ENCODE results near the gene FZD8. TPM values are rescaled to one million over a fixed set of nuclear protein-coding genes. Genes with fewer than 3 reads are reported as not detected.
A peak's percentile ranks its signal among the peaks of the same experiment; 100 is the strongest.

Gene FZD8
- total RNA-seq, 1 donor from 2014 or later: 17.2 TPM

- no peak overlapping the region for H3K27ac ChIP-seq (ENCODE audit: low read depth, low read length)
- no peak overlapping the region for H3K9ac ChIP-seq (ENCODE audit: low read length)
These were observed 10.7 kb upstream of the FZD8 start for GRCh38 chr10:35652824-35653223.

GRCh38 chr10:35650894-35651293 is 8.8 kb upstream of the FZD8 start:
- FAIRE-seq (no peak), DNase-seq (ENCODE audit: low read depth) (no peak)
- Histone ChIP-seq H4K20me1 (ENCODE audit: insufficient read depth, low read length) (no peaks in the 10 kb centered on the region), H3K4me3 (ENCODE audit: insufficient read depth, low read depth, low read length) (no peak overlapping the region), H3K27me3 (ENCODE audit: insufficient read depth, low read length) (no peaks in the 10 kb centered on the region), H3K4me1 (ENCODE audit: insufficient read depth, low read length) (no peaks in the 10 kb centered on the region), H3K27ac (ENCODE audit: low read depth, low read length) (no peak overlapping the region), H3K4me2 (ENCODE audit: low read length) (no peak overlapping the region), H3K79me2 (ENCODE audit: insufficient read depth, low read length) (no peaks in the 10 kb centered on the region), H3K9me3 (ENCODE audit: insufficient read depth, low read depth, low read length) (no peaks in the 10 kb centered on the region), H3K36me3 (ENCODE audit: insufficient read depth, low read length) (no peaks in the 10 kb centered on the region), H2AFZ (ENCODE audit: low read depth, low read length) (no peak overlapping the region), H3K9ac (ENCODE audit: low read length) (no peak overlapping the region)
- Mint-ChIP-seq H3K27ac (ENCODE audit: unreplicated experiment) (no peak overlapping the region), H3K36me3 (ENCODE audit: low read depth, unreplicated experiment) (peaks cover 4% of the 10 kb centered on the region), H3K4me1 (ENCODE audit: low read depth, unreplicated experiment) (no peaks in the 10 kb centered on the region), H3K4me3 (ENCODE audit: unreplicated experiment) (no peak overlapping the region), H3K27me3 (ENCODE audit: low read depth, unreplicated experiment) (peaks cover 9% of the 10 kb centered on the region), H3K9me3 (ENCODE audit: unreplicated experiment) (peaks cover 4% of the 10 kb centered on the region)
- no peak for TF ChIP-seq EZH2 (IDR thresholded peaks at IDR 0.05; ENCODE audit: insufficient read depth, low read length)
- TF ChIP-seq, protein P1, sequence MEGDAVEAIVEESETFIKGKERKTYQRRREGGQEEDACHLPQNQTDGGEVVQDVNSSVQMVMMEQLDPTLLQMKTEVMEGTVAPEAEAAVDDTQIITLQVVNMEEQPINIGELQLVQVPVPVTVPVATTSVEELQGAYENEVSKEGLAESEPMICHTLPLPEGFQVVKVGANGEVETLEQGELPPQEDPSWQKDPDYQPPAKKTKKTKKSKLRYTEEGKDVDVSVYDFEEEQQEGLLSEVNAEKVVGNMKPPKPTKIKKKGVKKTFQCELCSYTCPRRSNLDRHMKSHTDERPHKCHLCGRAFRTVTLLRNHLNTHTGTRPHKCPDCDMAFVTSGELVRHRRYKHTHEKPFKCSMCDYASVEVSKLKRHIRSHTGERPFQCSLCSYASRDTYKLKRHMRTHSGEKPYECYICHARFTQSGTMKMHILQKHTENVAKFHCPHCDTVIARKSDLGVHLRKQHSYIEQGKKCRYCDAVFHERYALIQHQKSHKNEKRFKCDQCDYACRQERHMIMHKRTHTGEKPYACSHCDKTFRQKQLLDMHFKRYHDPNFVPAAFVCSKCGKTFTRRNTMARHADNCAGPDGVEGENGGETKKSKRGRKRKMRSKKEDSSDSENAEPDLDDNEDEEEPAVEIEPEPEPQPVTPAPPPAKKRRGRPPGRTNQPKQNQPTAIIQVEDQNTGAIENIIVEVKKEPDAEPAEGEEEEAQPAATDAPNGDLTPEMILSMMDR (IDR thresholded peaks at IDR 0.05; ENCODE audit: insufficient read depth, low read depth, low read length): no peak

More at GRCh38 chr10:35652824-35653223, 10.7 kb upstream of the FZD8 start:
- Histone ChIP-seq H3K9me3 (ENCODE audit: insufficient read depth, low read depth, low read length) (no peaks in the 10 kb centered on the region), H4K20me1 (ENCODE audit: insufficient read depth, low read length) (no peaks in the 10 kb centered on the region), H3K4me1 (ENCODE audit: insufficient read depth, low read length) (no peaks in the 10 kb centered on the region), H2AFZ (ENCODE audit: low read depth, low read length) (no peak overlapping the region), H3K36me3 (ENCODE audit: insufficient read depth, low read length) (no peaks in the 10 kb centered on the region), H3K27me3 (ENCODE audit: insufficient read depth, low read length) (no peaks in the 10 kb centered on the region), H3K4me3 (ENCODE audit: insufficient read depth, low read depth, low read length) (no peak overlapping the region), H3K4me2 (ENCODE audit: low read length) (no peak overlapping the region), H3K79me2 (ENCODE audit: insufficient read depth, low read length) (no peaks in the 10 kb centered on the region)
- no peak overlapping the region for H3K4me3 Mint-ChIP-seq (ENCODE audit: unreplicated experiment)
- no peak for TF ChIP-seq EZH2 (IDR thresholded peaks at IDR 0.05; ENCODE audit: insufficient read depth, low read length)
- TF ChIP-seq, protein P1 (IDR thresholded peaks at IDR 0.05; ENCODE audit: insufficient read depth, low read depth, low read length): no peak
- H3K4me1 Mint-ChIP-seq (ENCODE audit: low read depth, unreplicated experiment): no peaks in the 10 kb centered on the region
- no peak for DNase-seq (ENCODE audit: low read depth)
- H3K36me3 Mint-ChIP-seq (ENCODE audit: low read depth, unreplicated experiment): no peaks in the 10 kb centered on the region
- peaks cover 9% of the 10 kb centered on the region for H3K27me3 Mint-ChIP-seq (ENCODE audit: low read depth, unreplicated experiment)
- H3K9me3 Mint-ChIP-seq (ENCODE audit: unreplicated experiment): peaks cover 2% of the 10 kb centered on the region
- no peak for FAIRE-seq
- no peak overlapping the region for H3K27ac Mint-ChIP-seq (ENCODE audit: unreplicated experiment)

DNA sequence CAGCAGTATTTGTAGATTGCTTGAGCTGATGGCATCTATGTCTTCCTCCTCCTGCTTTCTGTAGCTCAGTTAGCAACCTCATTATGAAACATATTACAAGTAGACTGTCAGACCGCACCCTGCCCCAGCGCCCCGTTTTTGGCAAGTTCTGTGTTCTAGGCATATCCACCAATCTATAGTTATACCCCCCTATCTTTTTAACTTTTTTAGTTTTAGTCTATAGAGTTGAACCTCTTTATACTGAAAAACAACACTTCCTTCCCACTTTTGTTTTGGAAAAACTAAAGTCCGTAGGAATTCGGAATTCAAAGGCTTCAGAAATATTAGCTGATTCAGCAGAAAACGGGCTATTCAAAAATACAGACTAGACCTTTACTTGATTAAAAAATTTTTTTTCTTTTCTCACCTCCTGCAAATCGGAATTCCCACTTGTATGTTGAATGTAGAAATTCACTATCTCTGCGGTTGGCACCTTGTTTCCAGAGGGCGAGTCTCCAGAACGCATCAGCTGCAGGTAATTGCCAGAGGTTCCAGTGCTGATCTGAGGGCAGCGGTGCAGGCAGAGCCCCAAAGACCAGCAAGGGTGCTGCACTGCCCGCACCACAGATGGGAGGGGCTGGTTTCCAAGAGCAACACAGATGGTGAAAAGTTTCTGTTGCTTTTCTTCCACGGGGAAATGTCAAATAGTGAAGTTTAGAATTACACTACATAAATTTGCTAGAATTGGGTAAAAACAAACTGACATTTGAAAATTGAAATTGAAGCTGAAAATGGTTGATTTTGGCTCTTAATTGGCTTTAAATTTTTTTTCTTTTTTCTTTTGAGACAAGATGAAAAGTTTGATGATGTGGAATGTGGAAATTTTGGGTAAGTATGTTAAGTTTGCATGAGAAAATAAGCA is 2.2 kb upstream of the FZD8 start:
- Histone ChIP-seq H4K20me1 (ENCODE audit: insufficient read depth, low read length) (no peaks in the 10 kb centered on the region), H3K4me3 (ENCODE audit: insufficient read depth, low read depth, low read length) (peak overlapping the region; percentile 67), H3K9ac (ENCODE audit: low read length) (peak overlapping the region; percentile 77), H3K4me2 (ENCODE audit: low read length) (peak overlapping the region; percentile 100), H3K4me1 (ENCODE audit: insufficient read depth, low read length) (peaks cover 6% of the 10 kb centered on the region), H3K9me3 (ENCODE audit: insufficient read depth, low read depth, low read length) (no peaks in the 10 kb centered on the region), H2AFZ (ENCODE audit: low read depth, low read length) (peak overlapping the region; percentile 91), H3K27ac (ENCODE audit: low read depth, low read length) (no peak overlapping the region), H3K36me3 (ENCODE audit: insufficient read depth, low read length) (no peaks in the 10 kb centered on the region), H3K79me2 (ENCODE audit: insufficient read depth, low read length) (peaks cover 20% of the 10 kb centered on the region), H3K27me3 (ENCODE audit: insufficient read depth, low read length) (no peaks in the 10 kb centered on the region)
- TF ChIP-seq, protein P1 (IDR thresholded peaks at IDR 0.05; ENCODE audit: insufficient read depth, low read depth, low read length): no peak
- TF ChIP-seq EZH2 (IDR thresholded peaks at IDR 0.05; ENCODE audit: insufficient read depth, low read length): no peak
- DNase-seq (ENCODE audit: low read depth): no peak
- H3K27me3 Mint-ChIP-seq (ENCODE audit: low read depth, unreplicated experiment): peaks cover 5% of the 10 kb centered on the region
- H3K36me3 Mint-ChIP-seq (ENCODE audit: low read depth, unreplicated experiment): peaks cover 4% of the 10 kb centered on the region
- H3K27ac Mint-ChIP-seq (ENCODE audit: unreplicated experiment): peak overlapping the region; percentile 82
- peaks cover 2% of the 10 kb centered on the region for H3K9me3 Mint-ChIP-seq (ENCODE audit: unreplicated experiment)
- no peak for FAIRE-seq
- H3K4me3 Mint-ChIP-seq (ENCODE audit: unreplicated experiment): peak overlapping the region; percentile 88
- H3K4me1 Mint-ChIP-seq (ENCODE audit: low read depth, unreplicated experiment): peaks cover 9% of the 10 kb centered on the region
